GM12891 (cell line): ENCODE data around the gene PDE1A.

ENCODE experiments used
- PAX5 ChIP-seq: IDR thresholded peaks from 2 replicates; pipeline ENCODE4 v1.6.1; 2011; ENCODE audit warnings: low read length, moderate library complexity, mild to moderate bottlenecking; ENCODE audit not compliant: insufficient read depth, severe bottlenecking
- POLR2A ChIP-seq: IDR thresholded peaks from 2 replicates; pipeline ENCODE4 v1.6.1; 2011; ENCODE audit warnings: low read depth, low read length, control low read depth
- POLR2AphosphoS5 ChIP-seq: IDR thresholded peaks from 2 replicates; pipeline ENCODE4 v1.6.1; 2011; ENCODE audit warnings: low read depth, low read length, control low read depth
- SPI1 ChIP-seq: IDR thresholded peaks from 2 replicates; pipeline ENCODE4 v1.6.1; 2011; ENCODE audit warnings: low read depth, low read length, control low read depth
- TAF1 ChIP-seq: IDR thresholded peaks from 2 replicates; pipeline ENCODE4 v1.6.1; 2011; ENCODE audit warnings: low read depth, low read length, control low read depth

DNA sequence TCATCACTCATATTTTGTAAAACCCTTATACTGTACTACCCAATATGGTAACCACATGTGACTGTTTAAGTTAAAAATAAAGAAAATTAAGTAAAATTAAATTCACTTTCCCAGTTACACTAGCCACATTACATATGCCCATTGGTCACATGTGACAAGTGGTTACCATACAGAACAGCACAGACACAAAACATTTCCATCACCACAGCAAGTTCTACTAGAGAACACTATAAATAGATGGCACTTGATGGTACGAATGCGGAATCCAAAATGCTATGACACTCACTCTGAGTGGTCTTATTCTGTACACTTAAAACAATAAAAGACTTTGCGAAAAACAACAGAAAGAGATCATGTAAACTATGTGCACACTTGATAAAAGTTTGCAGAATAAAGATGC, 202.2 kb downstream of the PDE1A start:
- no peak for TF ChIP-seq TAF1
- no peak for TF ChIP-seq POLR2A
- no peak for TF ChIP-seq POLR2AphosphoS5
- no peak for TF ChIP-seq SPI1
- no peak for TF ChIP-seq PAX5
